Endometrial microvascular endothelial cells (primary cell): Measurements from ENCODE around the gene GAD2. TPM values are rescaled to one million over a fixed set of nuclear protein-coding genes. Genes with fewer than 3 reads are reported as not detected.

Experiments
- total RNA-seq: library from RNA; depleted of rRNA; stranded (reverse); fragments of >200 nt; gene quantifications from one replicate; pipeline ENCODE4 v1.2.3, GENCODE V29; 2015; ENCODE audit errors: inconsistent ontology term

The GAD2 gene
- total RNA-seq, 1 donor from 2014 or later, result not detected

Other genes with a start within 250 kb of the GAD2 start
- not detected for gene APBB1IP, start 221.6 kb downstream of the GAD2 start, total RNA-seq